Activated T-cell treated with anti-CD3 and anti-CD28 coated beads, Interleukin-2, amount 50 U/mL, for 72 hours (primary cell): ENCODE measurements around the gene DPYSL5. TPM values are rescaled to one million over a fixed set of nuclear protein-coding genes. Genes with fewer than 3 reads are reported as not detected.

Experiments used
- ATAC-seq, 2 donors: fragments of 150-1000 bp; cut with Tn5 transposase; replicated peaks in 1 of 2; 2 replicates each; pipeline ENCODE4 v1.10.0; 2021; ENCODE audit warnings: moderate library complexity in 2 of 2, mild to moderate bottlenecking in 1 of 2
- DNase-seq, 2 donors: peaks; one replicate each; pipeline ENCODE4 v3.0.0; 2021 to 2022; ENCODE audit warnings: mixed read lengths in 1 of 2
- H3K27ac Mint-ChIP-seq: one replicate; pipeline ENCODE4 v1.8.0; 2022; ENCODE audit warnings: mild to moderate bottlenecking, moderate library complexity, mixed read lengths
- H3K27me3 Mint-ChIP-seq: one replicate; pipeline ENCODE4 v1.8.0; 2022; ENCODE audit warnings: low read depth, mixed read lengths
- H3K36me3 Mint-ChIP-seq, 2 donors: one replicate each; pipeline ENCODE4 v1.8.0; 2022; ENCODE audit warnings: mixed read lengths in 2 of 2, mild to moderate bottlenecking in 1 of 2; ENCODE audit not compliant: insufficient read depth in 2 of 2
- H3K4me1 Mint-ChIP-seq: one replicate; pipeline ENCODE4 v1.8.0; 2022; ENCODE audit warnings: low read depth, mixed read lengths
- H3K4me3 Mint-ChIP-seq, 2 donors: one replicate each; pipeline ENCODE4 v1.8.0; 2022; ENCODE audit warnings: mild to moderate bottlenecking in 2 of 2, mixed read lengths in 2 of 2, moderate library complexity in 2 of 2
- H3K9me3 Mint-ChIP-seq, 2 donors: one replicate each; pipeline ENCODE4 v1.8.0; 2022; ENCODE audit warnings: mixed read lengths in 2 of 2
- total RNA-seq, 2 donors: library from RNA; stranded (reverse); gene quantifications; one replicate each; pipeline ENCODE4 v1.2.3, GENCODE V29; 2022

The DPYSL5 gene
- total RNA-seq, 2 donors from 2014 or later = not detected

DNA sequence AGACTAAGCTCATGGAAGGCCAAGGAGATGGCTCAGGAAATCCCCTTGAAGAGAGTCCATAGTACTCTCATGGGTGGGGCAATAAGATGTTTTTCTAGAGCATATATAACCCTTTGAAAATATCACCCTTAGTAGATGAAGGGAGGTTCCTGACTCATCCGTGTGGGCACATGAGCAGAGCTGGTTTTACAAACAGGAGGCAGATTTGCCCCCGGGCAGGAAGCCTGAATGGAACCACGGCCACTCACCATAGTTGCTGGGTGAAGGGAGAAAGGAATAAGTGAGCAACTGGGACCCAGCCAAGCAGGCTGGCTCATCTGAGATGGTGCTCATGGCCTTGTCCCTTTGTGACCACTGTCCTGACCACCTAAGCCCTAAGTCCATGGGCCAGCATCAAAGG is 93.6 kb downstream of the DPYSL5 start:
- H3K9me3 Mint-ChIP-seq = no peaks in the 10 kb centered on the region
- no peak overlapping the region for H3K4me3 Mint-ChIP-seq
- H3K27ac Mint-ChIP-seq = no peak overlapping the region
- H3K4me1 Mint-ChIP-seq = peaks cover 7% of the 10 kb centered on the region
- no peaks in the 10 kb centered on the region for H3K36me3 Mint-ChIP-seq
- peaks cover 15% of the 10 kb centered on the region for H3K27me3 Mint-ChIP-seq
- ATAC-seq = no peak
- no peak for DNase-seq

DNA sequence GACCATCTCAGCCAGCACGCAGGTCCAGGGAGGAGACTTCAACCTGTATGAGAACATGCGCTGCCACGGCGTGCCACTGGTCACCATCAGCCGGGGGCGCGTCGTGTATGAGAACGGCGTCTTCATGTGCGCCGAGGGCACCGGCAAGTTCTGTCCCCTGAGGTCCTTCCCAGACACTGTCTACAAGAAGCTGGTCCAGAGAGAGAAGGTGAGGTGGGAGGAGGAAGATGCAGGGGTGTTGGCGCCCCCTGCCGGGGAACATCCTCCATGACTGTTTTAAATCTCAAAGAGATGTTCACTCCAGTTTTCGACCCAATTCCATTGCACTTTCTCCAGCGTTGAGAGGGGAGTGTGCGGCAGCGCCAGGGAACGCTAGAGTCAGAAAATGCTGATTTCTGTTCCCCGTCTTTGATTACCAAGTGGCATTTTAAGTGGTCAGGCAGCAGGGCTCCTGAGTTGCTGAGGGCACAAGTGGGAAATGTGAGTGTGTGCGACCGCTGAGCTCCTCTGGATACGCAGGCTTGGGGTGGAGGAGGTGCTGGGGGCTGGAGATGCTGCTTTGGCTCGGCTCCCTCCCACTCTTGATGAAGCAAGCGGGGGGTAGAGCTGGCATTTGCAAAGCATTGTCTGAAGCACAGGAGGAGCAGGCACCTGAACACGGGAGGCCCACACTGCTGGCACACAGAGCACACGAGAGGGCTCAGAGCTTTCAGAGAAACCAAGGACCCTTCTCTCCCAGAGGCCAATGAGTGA is 94.8 kb downstream of the DPYSL5 start:
- no peak overlapping the region for H3K27ac Mint-ChIP-seq
- H3K27me3 Mint-ChIP-seq = peaks cover 15% of the 10 kb centered on the region
- H3K4me3 Mint-ChIP-seq = no peak overlapping the region
- no peaks in the 10 kb centered on the region for H3K36me3 Mint-ChIP-seq
- no peaks in the 10 kb centered on the region for H3K9me3 Mint-ChIP-seq
- H3K4me1 Mint-ChIP-seq = peaks cover 7% of the 10 kb centered on the region
- peak; percentile 49 to 52 for ATAC-seq
- DNase-seq = peak; percentile 64 to 72

DNA sequence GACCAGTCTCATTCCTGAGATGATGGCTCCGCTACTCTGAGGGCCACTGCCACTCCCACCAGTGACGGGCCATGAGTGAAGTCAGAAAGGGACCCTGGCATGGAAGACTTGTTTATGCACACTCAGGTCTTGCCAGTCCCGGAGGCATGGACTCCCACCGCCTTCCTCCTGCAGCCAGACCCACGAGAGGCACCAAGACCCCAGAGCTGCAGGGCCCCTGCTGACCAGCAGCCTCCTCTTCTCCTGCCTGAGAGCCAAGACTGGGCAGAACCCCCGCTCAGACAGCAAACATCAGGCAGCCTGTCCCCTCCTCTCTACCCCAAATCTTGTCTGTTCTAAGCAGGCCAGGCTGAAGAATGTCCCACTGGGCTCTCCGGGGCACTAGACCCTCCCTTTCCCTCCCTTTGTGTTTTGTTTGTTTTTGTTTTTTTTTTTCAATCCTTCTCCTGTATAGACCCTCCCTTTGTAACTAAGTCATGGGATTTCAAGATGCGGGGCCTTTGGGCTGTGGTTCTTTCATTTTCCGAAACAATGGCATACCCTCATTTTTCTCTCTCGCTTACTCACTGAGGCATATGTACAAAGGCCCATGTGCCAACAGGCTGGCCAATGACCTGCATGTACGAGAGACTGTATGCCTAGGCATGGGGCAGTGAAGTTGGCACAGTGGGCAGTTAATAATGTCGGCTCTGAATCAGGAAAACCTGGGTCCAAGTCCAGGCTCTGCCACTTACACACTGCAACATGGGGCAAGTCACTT is 98.2 kb downstream of the DPYSL5 start:
- no peak overlapping the region for H3K27ac Mint-ChIP-seq
- no peaks in the 10 kb centered on the region for H3K9me3 Mint-ChIP-seq
- H3K4me3 Mint-ChIP-seq = no peak overlapping the region
- H3K27me3 Mint-ChIP-seq = peaks cover 6% of the 10 kb centered on the region
- no peaks in the 10 kb centered on the region for H3K36me3 Mint-ChIP-seq
- peaks cover 7% of the 10 kb centered on the region for H3K4me1 Mint-ChIP-seq
- no peak for ATAC-seq
- no peak for DNase-seq

DNA sequence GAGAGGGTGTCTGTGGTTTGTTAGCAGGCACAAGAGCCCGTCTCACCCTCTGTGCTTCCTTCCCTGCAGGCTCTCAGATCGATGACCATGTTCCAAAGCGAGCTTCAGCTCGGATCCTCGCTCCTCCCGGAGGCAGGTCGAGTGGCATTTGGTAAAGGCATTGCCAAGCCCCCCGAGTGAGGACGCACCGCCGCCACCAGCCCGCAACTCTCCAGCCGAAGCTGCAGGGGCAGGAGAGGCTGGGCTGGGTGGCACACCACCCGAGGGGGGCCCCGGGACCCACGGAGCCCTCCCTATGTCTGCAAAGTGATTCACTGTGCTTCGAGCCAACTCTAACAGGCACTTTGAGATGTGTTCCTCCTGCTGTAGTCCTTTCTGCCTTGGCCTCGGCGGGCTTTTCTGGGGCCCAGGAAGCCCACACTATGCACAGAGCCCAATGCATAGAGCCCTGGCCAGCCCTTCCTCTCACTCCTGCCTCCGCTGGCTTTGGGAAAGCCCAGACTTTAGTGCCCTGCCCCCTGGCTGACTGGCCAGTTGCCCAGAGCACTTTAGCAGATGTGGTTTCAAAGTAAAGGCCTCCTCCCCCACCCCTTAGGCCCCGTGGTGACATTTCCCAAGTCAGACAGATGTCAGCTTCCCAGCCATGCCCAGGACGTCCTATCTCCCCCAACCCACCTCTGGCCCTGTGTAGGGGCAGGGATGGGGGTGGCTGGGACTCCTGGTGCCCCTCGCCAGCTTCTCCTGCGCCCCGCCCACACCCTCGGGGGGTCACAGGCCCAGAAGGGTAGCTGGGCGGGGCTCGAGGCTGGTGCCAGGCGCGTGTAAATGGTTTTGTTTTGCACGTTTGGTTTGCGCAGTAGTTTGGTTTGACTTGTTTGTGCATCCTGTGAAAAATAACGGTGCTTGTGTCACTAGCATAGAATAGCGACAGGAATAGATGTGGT is 99.2 kb downstream of the DPYSL5 start:
- Mint-ChIP-seq H3K4me1 (peaks cover 7% of the 10 kb centered on the region), H3K36me3 (no peaks in the 10 kb centered on the region), H3K27ac (no peak overlapping the region), H3K4me3 (no peak overlapping the region), H3K9me3 (no peaks in the 10 kb centered on the region), H3K27me3 (peaks cover 6% of the 10 kb centered on the region)
- ATAC-seq (no peak), DNase-seq (no peak)

DNA sequence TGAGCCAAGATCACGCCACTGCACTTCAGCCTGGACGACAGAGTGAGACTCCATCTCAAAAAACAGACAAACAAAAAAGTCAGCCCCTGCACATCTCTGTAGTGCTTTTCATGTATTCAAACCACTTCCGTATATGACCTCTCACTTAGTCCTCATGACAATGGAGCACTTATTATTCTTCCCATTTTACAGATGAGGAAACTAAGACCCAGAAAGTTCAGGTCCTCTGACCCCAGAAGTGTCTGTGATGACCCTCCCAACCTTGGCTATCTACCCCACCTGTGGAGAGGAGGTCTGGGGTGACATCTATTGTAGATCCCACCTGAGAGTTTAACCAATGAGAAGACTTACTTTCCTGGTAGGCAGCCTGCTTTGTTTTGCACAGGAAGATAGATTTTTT is 100.9 kb downstream of the DPYSL5 start:
- no peak for DNase-seq
- Mint-ChIP-seq H3K9me3 (no peaks in the 10 kb centered on the region), H3K27me3 (no peaks in the 10 kb centered on the region), H3K4me3 (no peak overlapping the region), H3K4me1 (no peaks in the 10 kb centered on the region), H3K27ac (no peak overlapping the region), H3K36me3 (no peaks in the 10 kb centered on the region)
- ATAC-seq = no peak

DNA sequence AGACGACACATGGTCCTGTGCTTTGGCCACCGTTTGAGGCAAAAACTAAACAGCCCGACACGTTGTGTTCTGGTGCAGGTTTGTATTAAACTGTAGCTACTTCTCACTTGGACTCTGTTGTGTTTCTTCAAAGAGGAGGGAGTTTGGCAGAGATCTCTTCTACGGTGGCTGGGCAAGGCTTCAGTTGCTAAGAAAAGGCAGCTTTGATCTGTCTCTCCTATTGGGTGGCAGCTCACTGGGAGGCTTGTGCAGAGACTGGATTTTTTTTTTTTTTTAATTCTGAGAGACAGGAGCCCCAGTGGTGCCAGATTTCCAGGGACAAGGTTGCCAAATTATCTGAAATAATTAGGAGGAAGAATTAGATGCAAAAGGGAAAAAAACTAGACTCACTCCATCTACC is 102.3 kb downstream of the DPYSL5 start:
- H3K27me3 Mint-ChIP-seq = no peaks in the 10 kb centered on the region

DNA sequence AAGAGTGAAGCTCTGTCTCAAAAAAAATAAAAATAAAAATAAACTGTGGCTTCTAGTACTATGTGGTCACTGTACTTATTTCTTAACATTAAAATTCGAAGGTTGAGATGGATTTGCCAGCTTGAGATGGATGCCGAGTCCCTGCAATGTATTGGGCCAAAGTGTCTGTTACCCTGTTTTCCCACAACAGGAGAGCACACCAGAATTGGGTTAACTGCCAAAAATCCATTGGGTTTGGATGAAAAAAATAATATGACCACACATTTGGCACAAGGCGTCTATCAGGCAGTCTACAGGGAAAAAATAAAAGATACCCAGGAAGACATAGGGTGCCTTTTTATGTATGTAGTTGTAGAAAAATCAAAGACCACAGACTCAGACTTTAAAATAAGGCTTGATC is 103.3 kb downstream of the DPYSL5 start:
- Mint-ChIP-seq H3K9me3 (no peaks in the 10 kb centered on the region), H3K27ac (no peak overlapping the region), H3K36me3 (no peaks in the 10 kb centered on the region), H3K4me1 (no peaks in the 10 kb centered on the region), H3K4me3 (no peak overlapping the region), H3K27me3 (no peaks in the 10 kb centered on the region)
- no peak for DNase-seq
- no peak for ATAC-seq

More for the DNA sequence above, 102.3 kb downstream of the DPYSL5 start:
- H3K27ac Mint-ChIP-seq = no peak overlapping the region
- no peaks in the 10 kb centered on the region for H3K9me3 Mint-ChIP-seq
- no peak for ATAC-seq
- no peak overlapping the region for H3K4me3 Mint-ChIP-seq
- no peak for DNase-seq
- H3K36me3 Mint-ChIP-seq = no peaks in the 10 kb centered on the region
- no peaks in the 10 kb centered on the region for H3K4me1 Mint-ChIP-seq

DNA sequence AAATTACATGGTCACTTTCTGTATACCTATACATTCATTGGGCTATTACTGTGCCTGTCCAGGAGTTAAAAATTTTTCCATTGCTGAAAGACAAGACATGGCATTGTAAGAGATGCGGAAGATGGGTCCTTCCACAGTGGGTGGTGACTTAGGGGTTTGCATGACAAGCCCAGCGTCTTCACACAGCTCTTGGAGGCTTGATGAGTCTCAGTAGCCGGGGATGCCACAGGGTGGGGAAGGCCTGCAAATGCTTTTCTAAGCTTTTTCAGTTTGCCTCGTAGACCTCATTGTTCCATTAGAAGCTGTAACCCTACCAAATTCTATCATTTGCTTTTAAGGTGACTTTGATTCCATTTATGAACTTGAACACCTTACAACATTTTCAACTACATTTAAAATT is 104.4 kb downstream of the DPYSL5 start:
- no peak for ATAC-seq
- no peaks in the 10 kb centered on the region for H3K36me3 Mint-ChIP-seq
- H3K4me1 Mint-ChIP-seq = no peaks in the 10 kb centered on the region

DNA sequence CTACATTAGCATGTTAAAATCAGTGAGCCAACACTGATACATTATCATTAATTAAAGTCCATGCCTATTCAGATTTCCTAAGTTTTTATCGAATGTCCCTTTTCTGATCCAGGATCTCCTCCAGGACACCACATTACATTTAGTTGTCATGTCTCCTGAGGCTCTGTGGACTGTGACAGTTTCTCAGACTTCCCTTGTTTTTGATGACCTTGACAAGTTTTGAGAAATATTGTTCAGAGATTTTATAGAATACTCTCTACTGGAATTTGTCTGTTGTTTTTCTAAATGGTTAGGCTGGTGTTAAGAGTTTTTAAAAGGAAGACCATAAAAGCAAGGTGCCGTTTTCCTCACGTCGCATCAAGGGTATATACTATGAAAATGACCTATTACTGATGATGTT is 106.2 kb downstream of the DPYSL5 start:
- H3K4me1 Mint-ChIP-seq = no peaks in the 10 kb centered on the region

More for the DNA sequence above, 104.4 kb downstream of the DPYSL5 start:
- H3K9me3 Mint-ChIP-seq = no peaks in the 10 kb centered on the region
- H3K27ac Mint-ChIP-seq = no peak overlapping the region
- peaks cover 4% of the 10 kb centered on the region for H3K27me3 Mint-ChIP-seq
- no peak overlapping the region for H3K4me3 Mint-ChIP-seq
- no peak for DNase-seq

DNA sequence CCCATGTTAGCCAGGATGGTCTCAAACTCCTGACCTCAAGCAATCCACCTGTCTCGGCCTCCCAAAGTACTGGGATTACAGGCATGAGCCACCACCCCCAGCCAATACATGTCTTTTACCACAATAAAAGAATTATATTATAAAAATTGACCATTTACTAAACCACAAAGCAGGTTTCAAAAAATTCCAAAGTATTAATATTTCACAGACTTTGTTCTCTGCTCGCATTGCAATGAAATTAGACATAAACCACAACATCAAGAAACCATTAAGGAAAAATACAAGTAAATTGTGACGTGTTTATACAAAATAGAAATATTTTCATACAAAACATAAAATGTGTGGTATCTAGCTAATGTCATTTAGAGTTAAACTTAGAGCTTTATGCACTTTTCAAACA is 109.1 kb downstream of the DPYSL5 start:
- H3K4me3 Mint-ChIP-seq = no peak overlapping the region
- no peaks in the 10 kb centered on the region for H3K9me3 Mint-ChIP-seq
- peaks cover 15% of the 10 kb centered on the region for H3K27me3 Mint-ChIP-seq
- no peaks in the 10 kb centered on the region for H3K36me3 Mint-ChIP-seq
- no peak for DNase-seq
- no peaks in the 10 kb centered on the region for H3K4me1 Mint-ChIP-seq
- no peak overlapping the region for H3K27ac Mint-ChIP-seq
- ATAC-seq = no peak

More for the DNA sequence above, 106.2 kb downstream of the DPYSL5 start:
- Mint-ChIP-seq H3K36me3 (no peaks in the 10 kb centered on the region), H3K9me3 (no peaks in the 10 kb centered on the region), H3K27ac (no peak overlapping the region), H3K4me3 (no peak overlapping the region), H3K27me3 (peaks cover 7% of the 10 kb centered on the region)
- ATAC-seq (no peak), DNase-seq (no peak)

DNA sequence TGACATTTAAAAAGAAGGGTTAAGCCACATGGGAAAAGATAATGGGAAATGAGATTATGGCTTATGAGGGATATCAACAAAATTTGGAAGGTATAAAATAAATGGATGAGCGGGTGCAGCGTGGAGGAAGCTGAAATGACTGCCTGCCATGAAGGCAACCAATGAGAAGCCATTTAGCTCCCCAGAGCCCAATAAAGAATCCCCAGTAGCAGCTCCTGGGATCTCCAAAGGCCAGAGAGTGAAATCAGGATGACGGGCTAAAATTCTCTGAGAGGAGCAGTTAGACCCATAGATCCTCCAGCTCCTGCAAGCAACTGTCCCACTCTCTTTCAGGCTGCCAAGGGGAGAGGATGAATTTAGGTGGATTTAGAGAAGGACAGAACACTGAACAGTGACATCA is 109.6 kb downstream of the DPYSL5 start:
- DNase-seq (no peak), ATAC-seq (no peak)
- Mint-ChIP-seq H3K4me1 (no peaks in the 10 kb centered on the region), H3K9me3 (no peaks in the 10 kb centered on the region), H3K36me3 (no peaks in the 10 kb centered on the region), H3K27me3 (peaks cover 15% of the 10 kb centered on the region), H3K4me3 (no peak overlapping the region), H3K27ac (no peak overlapping the region)

DNA sequence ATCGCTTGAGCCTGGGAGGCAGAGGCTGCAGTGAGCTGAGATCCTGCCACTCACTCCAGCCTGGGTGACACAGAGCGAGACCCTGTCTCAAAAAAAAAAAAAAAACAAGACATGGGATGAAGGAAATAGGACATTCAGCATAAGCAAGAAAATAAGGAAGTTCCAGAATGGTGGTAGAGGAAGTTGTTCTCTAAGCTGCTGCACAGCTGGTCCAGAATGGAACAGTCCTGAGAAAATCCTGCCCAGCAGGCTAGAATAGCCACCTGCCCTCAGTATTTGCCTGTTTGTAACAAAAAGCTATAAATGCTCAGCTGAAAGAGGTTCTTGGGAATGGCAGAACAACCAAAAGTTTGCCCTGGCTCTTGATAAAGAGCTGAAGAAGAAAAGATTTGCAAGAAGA is 111.4 kb downstream of the DPYSL5 start:
- no peaks in the 10 kb centered on the region for H3K4me1 Mint-ChIP-seq
- H3K27ac Mint-ChIP-seq = no peak overlapping the region
- DNase-seq (no peak), ATAC-seq (no peak)
- no peaks in the 10 kb centered on the region for H3K9me3 Mint-ChIP-seq
- H3K36me3 Mint-ChIP-seq = no peaks in the 10 kb centered on the region
- H3K27me3 Mint-ChIP-seq = peaks cover 15% of the 10 kb centered on the region
- H3K4me3 Mint-ChIP-seq = no peak overlapping the region
